Tibial artery (tissue), 4 donors: ENCODE results near the gene LRFN2.

ENCODE experiments used
- DNase-seq, 2 donors: peaks; one replicate each; pipeline ENCODE4 v3.0.0-alpha.2; 2019
- H3K27ac ChIP-seq, 2 donors: fragments of 200-600 bp; sonication (generic) in 1 of 2; 1 replicate in 1 of 2; 2 replicates in 1 of 2; pipeline ENCODE4 v1.5.1; 2018 to 2019; ENCODE audit warnings: mild to moderate bottlenecking in 1 of 2
- H3K27me3 ChIP-seq, 2 donors: fragments of 200-600 bp; sonication (generic) in 1 of 2; one replicate each; pipeline versions ENCODE4 v1.5.1 to v1.6.0; 2016 to 2019
- H3K36me3 ChIP-seq, 3 donors: fragments of 200-600 bp; sonication (generic) in 2 of 3; one replicate each; pipeline ENCODE4 v1.5.1; 2016 to 2019; ENCODE audit warnings: mild to moderate bottlenecking in 2 of 3
- H3K4me1 ChIP-seq, 4 donors: fragments of 200-600 bp; sonication (generic) in 2 of 4; 1 replicate in 3 of 4; 2 replicates in 1 of 4; pipeline ENCODE4 v1.5.1; 2016 to 2019
- H3K4me3 ChIP-seq, 2 donors: fragments of 200-600 bp; sonication (generic) in 1 of 2; 1 replicate in 1 of 2; 2 replicates in 1 of 2; pipeline ENCODE4 v1.5.1; 2018 to 2019; ENCODE audit warnings: mild to moderate bottlenecking in 2 of 2
- H3K9me3 ChIP-seq, 3 donors: fragments of 200-600 bp; sonication (generic) in 1 of 3; one replicate each; pipeline ENCODE4 v1.5.1; 2016 to 2019
- intact Hi-C: fragments of 100-400 bp; cut with DNase I; formaldehyde crosslinking; loops from one replicate; pipeline ENCODE4 v1.15.0; 2023; ENCODE audit warnings: low total_unique reads
- TF ChIP-seq, protein P1 (sequence below), 2 experiments: fragments of 200-600 bp in 1 of 2; fragments of 450-650 bp in 1 of 2; IDR thresholded peaks; one replicate each; pipeline ENCODE4 v1.5.1; 2017 to 2019; ENCODE audit warnings: antibody characterized with exemption in 2 of 2, mild to moderate bottlenecking in 1 of 2, moderate library complexity in 1 of 2

Gene LRFN2

DNA sequence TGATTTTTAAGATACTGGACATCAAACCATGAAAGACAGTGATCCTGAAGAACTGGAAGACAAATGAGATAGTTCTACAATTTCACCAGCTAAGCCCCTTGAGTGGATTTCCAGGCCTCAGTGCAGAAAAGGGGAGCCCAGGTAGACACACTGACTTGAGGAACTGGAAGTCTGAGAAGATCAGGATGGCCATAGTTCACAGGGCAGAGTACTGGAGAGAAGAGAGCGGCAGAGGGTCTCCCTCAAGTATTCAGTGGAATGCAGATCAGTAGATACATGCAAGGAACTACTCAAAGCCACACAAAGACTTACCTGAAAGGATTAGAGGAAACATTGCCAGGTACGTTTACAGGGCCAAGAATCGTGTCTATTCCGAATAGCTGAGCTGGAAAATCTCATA is 224.3 kb downstream of the LRFN2 start:
- Histone ChIP-seq H3K4me3 (no peak overlapping the region), H3K36me3 (no peaks in the 10 kb centered on the region), H3K27ac (no peak overlapping the region), H3K27me3 (peaks cover 0 to 9% of the 10 kb centered on the region in 2 donors), H3K4me1 (no peaks in the 10 kb centered on the region), H3K9me3 (peaks cover 0 to 5% (median 0%) of the 10 kb centered on the region in 3 donors)
- intact Hi-C loops = no loop called here
- no peak for DNase-seq
- TF ChIP-seq, protein P1, sequence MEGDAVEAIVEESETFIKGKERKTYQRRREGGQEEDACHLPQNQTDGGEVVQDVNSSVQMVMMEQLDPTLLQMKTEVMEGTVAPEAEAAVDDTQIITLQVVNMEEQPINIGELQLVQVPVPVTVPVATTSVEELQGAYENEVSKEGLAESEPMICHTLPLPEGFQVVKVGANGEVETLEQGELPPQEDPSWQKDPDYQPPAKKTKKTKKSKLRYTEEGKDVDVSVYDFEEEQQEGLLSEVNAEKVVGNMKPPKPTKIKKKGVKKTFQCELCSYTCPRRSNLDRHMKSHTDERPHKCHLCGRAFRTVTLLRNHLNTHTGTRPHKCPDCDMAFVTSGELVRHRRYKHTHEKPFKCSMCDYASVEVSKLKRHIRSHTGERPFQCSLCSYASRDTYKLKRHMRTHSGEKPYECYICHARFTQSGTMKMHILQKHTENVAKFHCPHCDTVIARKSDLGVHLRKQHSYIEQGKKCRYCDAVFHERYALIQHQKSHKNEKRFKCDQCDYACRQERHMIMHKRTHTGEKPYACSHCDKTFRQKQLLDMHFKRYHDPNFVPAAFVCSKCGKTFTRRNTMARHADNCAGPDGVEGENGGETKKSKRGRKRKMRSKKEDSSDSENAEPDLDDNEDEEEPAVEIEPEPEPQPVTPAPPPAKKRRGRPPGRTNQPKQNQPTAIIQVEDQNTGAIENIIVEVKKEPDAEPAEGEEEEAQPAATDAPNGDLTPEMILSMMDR (IDR thresholded peaks at IDR 0.05) = no peak

DNA sequence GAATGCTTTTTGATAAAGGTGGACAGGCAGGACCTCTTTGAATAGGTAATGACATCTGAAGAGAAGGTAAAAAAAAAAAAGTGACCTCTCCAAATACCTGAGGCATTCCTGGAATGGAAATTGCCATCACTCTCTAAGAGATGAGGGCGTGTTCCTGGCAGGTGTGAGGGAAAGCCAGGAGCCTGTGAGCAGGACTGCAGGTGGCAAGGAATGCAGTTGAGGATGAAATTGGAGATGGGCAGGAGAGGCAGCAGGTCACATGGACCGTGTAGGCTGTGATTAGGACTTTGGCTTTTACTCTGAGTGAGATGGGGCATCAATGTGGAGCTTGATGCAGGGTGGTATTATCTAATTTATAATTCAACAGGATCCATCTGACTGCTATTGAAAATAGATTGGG is 227.4 kb downstream of the LRFN2 start:
- no peak overlapping the region for H3K4me3 ChIP-seq
- H3K9me3 ChIP-seq = no peaks in the 10 kb centered on the region
- DNase-seq = no peak
- H3K4me1 ChIP-seq = no peaks in the 10 kb centered on the region
- H3K27ac ChIP-seq = no peak overlapping the region
- TF ChIP-seq, protein P1 (IDR thresholded peaks at IDR 0.05) = no peak
- peaks cover 0 to 9% of the 10 kb centered on the region in 2 donors for H3K27me3 ChIP-seq
- intact Hi-C loops = no loop called here
- H3K36me3 ChIP-seq = no peaks in the 10 kb centered on the region

DNA sequence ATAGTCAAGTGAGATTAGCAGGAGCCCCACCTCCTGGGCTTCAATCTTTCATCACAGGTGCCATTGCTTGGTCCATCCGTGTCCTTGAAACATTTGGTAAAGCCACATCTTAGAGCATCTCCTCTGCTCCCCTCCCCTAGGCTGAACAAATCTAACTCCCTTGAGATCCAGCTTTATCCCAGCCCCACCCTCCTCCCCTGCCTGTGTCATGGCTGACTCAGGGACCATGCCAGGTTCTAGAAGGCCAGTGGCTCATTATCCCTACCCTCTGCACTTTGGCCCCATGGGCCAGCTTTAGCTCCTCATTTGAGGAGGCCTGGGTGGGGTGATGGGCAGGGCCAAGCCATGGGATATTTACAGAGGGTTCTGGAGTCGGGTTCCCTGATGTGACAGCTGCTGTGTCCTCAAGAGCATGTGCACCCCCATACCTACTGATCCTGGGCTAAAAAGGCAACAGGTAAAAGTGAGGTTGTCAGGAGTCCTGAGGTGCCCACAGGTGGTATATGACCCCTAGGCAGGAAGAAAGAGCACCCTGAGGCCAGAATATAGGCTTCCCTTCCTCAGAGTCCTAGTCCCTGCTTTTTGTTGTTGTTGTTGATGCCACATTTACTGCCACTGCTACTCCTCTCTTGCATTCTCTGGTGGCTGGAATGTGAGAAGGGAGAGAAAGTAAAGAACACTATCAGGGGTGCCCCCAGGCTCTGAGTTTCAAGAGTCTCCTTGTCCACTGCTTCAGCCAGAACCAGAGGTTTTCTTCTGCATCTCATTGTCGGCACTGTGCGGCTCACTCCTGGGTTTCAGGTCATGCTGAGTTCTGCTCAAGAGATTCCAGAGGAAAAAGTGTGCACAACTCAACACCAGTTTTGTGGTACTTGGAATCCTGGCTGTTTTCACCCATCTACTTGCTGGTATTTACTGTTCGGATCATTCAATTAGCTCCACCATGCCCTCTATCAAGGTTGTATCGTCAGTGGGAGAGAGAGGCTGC is 228.4 kb downstream of the LRFN2 start:
- intact Hi-C loops = no loop called here
- TF ChIP-seq, protein P1 (IDR thresholded peaks at IDR 0.05) = no peak
- H3K27me3 ChIP-seq = peaks cover 0 to 9% of the 10 kb centered on the region in 2 donors
- no peaks in the 10 kb centered on the region for H3K9me3 ChIP-seq
- H3K27ac ChIP-seq = no peak overlapping the region
- H3K36me3 ChIP-seq = no peaks in the 10 kb centered on the region
- no peak overlapping the region for H3K4me3 ChIP-seq
- DNase-seq = no peak
- no peaks in the 10 kb centered on the region for H3K4me1 ChIP-seq

DNA sequence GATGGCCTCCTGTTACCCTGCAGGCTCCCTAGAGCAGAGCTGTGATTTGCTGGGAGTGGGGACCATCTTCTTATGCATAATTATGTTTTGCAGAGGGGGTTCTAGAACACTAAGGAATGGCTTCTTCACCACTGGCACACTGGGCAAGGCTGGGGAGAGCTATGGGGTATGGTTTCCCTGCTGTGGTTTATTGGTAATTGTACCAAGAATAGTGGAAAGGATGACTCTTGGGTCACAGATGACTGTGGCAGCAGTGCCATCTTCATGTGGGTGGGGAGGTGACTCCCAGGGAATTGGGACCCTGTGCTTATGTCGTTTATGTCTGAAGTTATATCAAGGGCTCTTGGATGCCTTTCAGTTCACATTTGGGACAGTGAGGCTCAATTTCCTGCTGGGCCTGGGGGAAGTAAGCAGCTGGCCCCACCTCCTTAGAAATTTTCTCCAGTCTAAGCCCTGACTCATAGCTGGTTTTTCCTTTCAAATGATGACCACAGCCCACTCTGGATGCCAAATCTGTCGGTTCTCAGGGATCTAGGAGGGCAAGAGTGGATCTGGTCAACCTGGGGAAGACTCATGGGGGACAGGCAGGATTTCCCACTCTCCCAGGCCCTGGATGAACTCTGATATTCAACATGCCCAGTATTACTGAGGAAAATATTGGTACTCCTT is 230.8 kb downstream of the LRFN2 start:
- DNase-seq = no peak
- TF ChIP-seq, protein P1 (IDR thresholded peaks at IDR 0.05) = no peak
- no peaks in the 10 kb centered on the region for H3K9me3 ChIP-seq
- H3K27ac ChIP-seq = no peak overlapping the region
- peaks cover 0 to 9% of the 10 kb centered on the region in 2 donors for H3K27me3 ChIP-seq
- intact Hi-C loops = no loop called here
- H3K36me3 ChIP-seq = no peaks in the 10 kb centered on the region
- no peaks in the 10 kb centered on the region for H3K4me1 ChIP-seq
- no peak overlapping the region for H3K4me3 ChIP-seq

DNA sequence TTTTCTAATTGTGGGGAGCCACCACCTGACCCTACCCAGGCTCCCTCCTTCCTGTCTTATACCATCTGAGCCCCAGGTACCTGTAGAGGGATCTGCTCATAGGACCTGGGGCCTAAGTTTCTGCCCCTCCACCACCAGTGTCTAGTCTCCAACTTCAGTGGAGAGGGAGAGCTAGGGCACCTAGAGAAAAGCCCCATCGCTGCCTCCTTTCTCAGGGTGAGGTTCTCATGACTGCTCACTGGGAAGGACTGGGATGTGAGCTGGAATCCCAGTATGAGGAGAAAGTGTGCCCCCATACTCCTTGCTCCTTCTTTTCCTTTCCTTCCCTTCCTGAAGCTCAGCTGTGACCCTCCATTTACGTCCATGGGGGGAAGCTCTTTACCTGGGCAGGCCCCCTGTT is 231.6 kb downstream of the LRFN2 start:
- intact Hi-C loops = no loop called here
- Histone ChIP-seq H3K27me3 (peaks cover 0 to 9% of the 10 kb centered on the region in 2 donors), H3K4me3 (no peak overlapping the region), H3K27ac (no peak overlapping the region), H3K4me1 (no peaks in the 10 kb centered on the region), H3K9me3 (no peaks in the 10 kb centered on the region), H3K36me3 (no peaks in the 10 kb centered on the region)
- TF ChIP-seq, protein P1 (IDR thresholded peaks at IDR 0.05) = no peak
- no peak for DNase-seq
